Measurements from ENCODE around the gene TTLL5.
"Not testable (repeated sequence)": the region's sequence is repeated elsewhere in the genome, so short reads cannot be mapped to it uniquely, and the experiment has no call there.

Gene TTLL5

DNA sequence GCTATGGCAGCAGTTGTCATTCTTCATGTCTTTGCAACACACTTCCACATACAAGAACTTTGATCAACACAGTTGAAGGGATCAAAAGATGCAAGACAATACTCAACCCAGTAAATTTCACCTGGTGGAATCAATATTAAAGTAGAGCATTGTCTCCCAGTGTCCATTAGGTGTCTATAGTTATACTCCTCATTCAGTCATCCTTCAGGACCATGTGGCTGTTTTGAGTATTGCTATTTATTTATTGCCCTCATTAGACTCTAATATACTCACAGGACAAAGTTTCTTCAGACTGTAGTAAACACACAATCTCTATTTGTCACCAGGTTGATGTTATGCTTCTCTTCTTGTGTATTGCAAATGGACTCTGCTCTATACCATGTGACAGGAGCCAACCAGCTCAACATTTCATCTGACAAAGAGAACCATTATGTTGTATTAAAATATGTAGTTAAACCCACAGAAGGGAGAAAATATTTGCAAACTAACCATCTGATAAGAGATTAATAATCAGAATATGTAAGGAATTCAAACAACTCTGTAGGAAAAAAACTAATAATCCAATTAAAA is 174.2 kb downstream of the TTLL5 start:
- H3K4me3 ChIP-seq (ENCODE audit: low read depth, low read length) = no peak overlapping the region
- no peak overlapping the region for H3K27ac ChIP-seq (ENCODE audit: low read depth, low read length)
- H3K4me1 ChIP-seq (ENCODE audit: control insufficient read depth, insufficient read depth, low read length) = no peaks in the 10 kb centered on the region
- peaks cover 5% of the 10 kb centered on the region; the same call in 1 of the 2 replicates for H3K36me3 ChIP-seq (ENCODE audit: control insufficient read depth, insufficient read depth, low read length)
- no peak overlapping the region for H3K9ac ChIP-seq (ENCODE audit: low read length)
- H3K27me3 ChIP-seq (ENCODE audit: control insufficient read depth, insufficient read depth, low read length) = no peaks in the 10 kb centered on the region
- H3K9me3 ChIP-seq (ENCODE audit: control insufficient read depth, insufficient read depth, low read depth, low read length) = no peaks in the 10 kb centered on the region

DNA sequence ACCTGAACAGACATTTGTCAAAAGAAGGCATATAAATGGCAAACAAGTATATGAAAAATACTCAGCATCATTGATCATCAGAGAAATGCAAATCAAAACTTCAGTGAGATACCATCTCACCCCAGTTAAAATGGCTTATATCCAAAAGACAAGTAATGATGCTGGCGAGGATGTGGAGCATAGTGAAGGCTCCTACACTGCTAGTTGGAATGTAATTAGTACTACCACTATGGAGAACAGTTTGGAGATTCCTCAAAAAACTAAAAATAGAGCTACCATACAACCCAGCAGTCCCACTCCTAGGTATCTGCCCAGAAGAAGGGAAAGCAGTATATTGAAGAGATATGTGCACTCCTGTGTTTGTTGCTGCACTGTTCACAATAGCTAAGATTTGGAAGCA is 174.7 kb downstream of the TTLL5 start:
- Histone ChIP-seq H3K36me3 (ENCODE audit: control insufficient read depth, insufficient read depth, low read length) (peaks cover 3% of the 10 kb centered on the region; the same call in 1 of the 2 replicates), H3K9ac (ENCODE audit: low read length) (no peak overlapping the region), H3K9me3 (ENCODE audit: control insufficient read depth, insufficient read depth, low read depth, low read length) (no peaks in the 10 kb centered on the region), H3K27ac (ENCODE audit: low read depth, low read length) (no peak overlapping the region), H3K27me3 (ENCODE audit: control insufficient read depth, insufficient read depth, low read length) (no peaks in the 10 kb centered on the region), H3K4me3 (ENCODE audit: low read depth, low read length) (no peak overlapping the region), H3K4me1 (ENCODE audit: control insufficient read depth, insufficient read depth, low read length) (no peaks in the 10 kb centered on the region)

DNA sequence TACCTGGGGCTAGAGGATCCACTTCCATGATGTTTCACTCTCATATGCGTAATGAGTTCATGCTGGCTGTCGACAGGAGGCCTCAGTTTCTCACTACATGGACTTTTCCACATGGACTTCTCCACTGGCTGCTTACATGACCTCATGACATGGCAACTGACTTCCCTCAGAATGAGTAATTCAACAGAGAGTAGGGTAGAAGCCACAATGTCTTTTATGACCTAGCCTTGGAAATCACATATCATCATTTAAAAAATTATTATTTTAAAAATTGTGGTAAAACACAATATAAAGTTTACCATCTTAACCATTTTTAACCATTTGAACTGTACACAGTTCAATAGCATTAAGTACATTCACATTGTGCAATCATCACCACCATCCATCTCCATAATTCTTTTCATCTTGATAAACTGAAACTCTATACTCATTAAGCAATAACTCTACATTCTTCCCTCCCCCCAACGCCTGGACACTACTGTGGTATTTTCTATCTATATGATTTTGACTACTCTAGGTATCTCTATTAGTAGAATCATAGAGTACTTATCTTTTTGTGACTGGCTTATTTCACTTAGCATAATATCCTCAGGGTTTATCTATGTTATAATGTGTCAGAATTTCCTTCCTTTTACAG is 176.2 kb downstream of the TTLL5 start:
- peaks cover 3% of the 10 kb centered on the region; the same call in 1 of the 2 replicates for H3K36me3 ChIP-seq (ENCODE audit: control insufficient read depth, insufficient read depth, low read length)
- H3K9me3 ChIP-seq (ENCODE audit: control insufficient read depth, insufficient read depth, low read depth, low read length) = no peaks in the 10 kb centered on the region
- H3K27me3 ChIP-seq (ENCODE audit: control insufficient read depth, insufficient read depth, low read length) = no peaks in the 10 kb centered on the region
- H3K4me1 ChIP-seq (ENCODE audit: control insufficient read depth, insufficient read depth, low read length) = no peaks in the 10 kb centered on the region
- no peak overlapping the region for H3K9ac ChIP-seq (ENCODE audit: low read length)
- no peak overlapping the region for H3K27ac ChIP-seq (ENCODE audit: low read depth, low read length)
- H3K4me3 ChIP-seq (ENCODE audit: low read depth, low read length) = no peak overlapping the region

DNA sequence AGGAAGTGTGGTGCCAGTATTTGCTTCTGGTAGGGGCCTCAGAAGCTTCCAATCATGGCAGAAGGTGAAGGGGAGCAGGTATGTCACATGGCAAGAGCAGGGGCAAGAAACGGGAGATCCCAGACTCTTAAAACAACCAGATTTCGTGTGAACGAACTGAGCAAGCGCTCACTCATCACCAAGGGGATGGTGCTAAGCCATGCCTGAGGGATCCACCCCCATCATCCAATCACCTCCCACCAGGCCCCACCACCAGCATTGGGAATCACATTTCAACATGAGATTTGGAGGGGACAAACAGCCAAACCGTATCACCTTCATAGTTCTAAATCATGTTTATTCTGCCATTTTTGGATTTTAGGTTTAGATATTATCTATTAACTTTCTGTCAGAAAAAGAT is 179.9 kb downstream of the TTLL5 start:
- Histone ChIP-seq H3K36me3 (ENCODE audit: control insufficient read depth, insufficient read depth, low read length) (peaks cover 3% of the 10 kb centered on the region; the same call in 1 of the 2 replicates), H3K4me1 (ENCODE audit: control insufficient read depth, insufficient read depth, low read length) (peaks cover 7% of the 10 kb centered on the region; the same call in 1 of the 2 replicates), H3K4me3 (ENCODE audit: low read depth, low read length) (no peak overlapping the region), H3K27ac (ENCODE audit: low read depth, low read length) (no peak overlapping the region), H3K27me3 (ENCODE audit: control insufficient read depth, insufficient read depth, low read length) (no peaks in the 10 kb centered on the region), H3K9me3 (ENCODE audit: control insufficient read depth, insufficient read depth, low read depth, low read length) (no peaks in the 10 kb centered on the region), H3K9ac (ENCODE audit: low read length) (no peak overlapping the region)

DNA sequence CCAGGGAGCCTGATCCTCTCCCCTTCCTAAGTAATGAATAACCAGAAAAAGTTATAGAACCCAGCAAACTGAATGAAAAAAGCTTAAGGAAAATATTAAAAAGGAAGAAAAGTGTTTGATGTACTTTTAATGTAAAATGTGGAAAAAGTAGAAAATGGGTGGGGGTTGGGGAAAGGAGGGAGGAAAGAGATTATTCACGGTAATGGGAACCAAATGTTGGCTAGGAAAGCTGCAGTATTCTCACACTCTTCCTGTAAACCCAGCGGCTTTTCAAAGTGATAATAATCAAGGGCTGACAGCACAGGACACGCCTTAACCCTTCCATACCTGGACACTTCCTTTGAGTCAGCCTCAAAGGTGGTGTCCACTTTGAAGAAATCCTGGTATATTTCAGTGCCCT is 181.5 kb downstream of the TTLL5 start:
- H3K27me3 ChIP-seq (ENCODE audit: control insufficient read depth, insufficient read depth, low read length) = no peaks in the 10 kb centered on the region
- H3K4me1 ChIP-seq (ENCODE audit: control insufficient read depth, insufficient read depth, low read length) = peaks cover 7% of the 10 kb centered on the region; the same call in 1 of the 2 replicates
- no peak overlapping the region for H3K4me3 ChIP-seq (ENCODE audit: low read depth, low read length)
- H3K9me3 ChIP-seq (ENCODE audit: control insufficient read depth, insufficient read depth, low read depth, low read length) = no peaks in the 10 kb centered on the region
- no peak overlapping the region for H3K27ac ChIP-seq (ENCODE audit: low read depth, low read length)
- H3K9ac ChIP-seq (ENCODE audit: low read length) = no peak overlapping the region
- peaks cover 3% of the 10 kb centered on the region; the same call in 1 of the 2 replicates for H3K36me3 ChIP-seq (ENCODE audit: control insufficient read depth, insufficient read depth, low read length)

DNA sequence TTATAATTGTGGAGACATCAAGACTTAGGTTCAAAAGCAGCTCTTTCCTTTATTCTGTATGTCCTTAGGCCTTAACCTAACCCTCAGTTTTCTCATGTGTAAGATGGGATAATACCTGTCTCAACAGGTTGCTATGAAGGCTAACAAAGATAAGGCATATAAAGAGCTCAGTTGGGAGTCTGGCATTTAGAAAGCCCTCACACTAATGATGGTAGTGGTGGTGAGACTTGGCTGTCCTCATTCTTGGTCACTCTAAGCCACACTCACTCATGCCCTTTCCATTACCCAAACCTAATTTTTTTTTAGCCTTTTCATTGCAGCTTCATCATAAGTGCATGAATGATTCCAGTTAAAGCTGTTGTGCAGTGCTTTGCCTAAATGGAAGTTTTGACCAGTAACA is 183.4 kb downstream of the TTLL5 start:
- H3K27ac ChIP-seq (ENCODE audit: low read depth, low read length) = no peak overlapping the region
- no peak overlapping the region for H3K4me3 ChIP-seq (ENCODE audit: low read depth, low read length)
- peaks cover 7% of the 10 kb centered on the region; the same call in 1 of the 2 replicates for H3K4me1 ChIP-seq (ENCODE audit: control insufficient read depth, insufficient read depth, low read length)
- no peaks in the 10 kb centered on the region for H3K27me3 ChIP-seq (ENCODE audit: control insufficient read depth, insufficient read depth, low read length)
- no peak overlapping the region for H3K9ac ChIP-seq (ENCODE audit: low read length)
- H3K9me3 ChIP-seq (ENCODE audit: control insufficient read depth, insufficient read depth, low read depth, low read length) = no peaks in the 10 kb centered on the region
- H3K36me3 ChIP-seq (ENCODE audit: control insufficient read depth, insufficient read depth, low read length) = 0 out of 2 replicates have a peak, but pooled peaks cover 2% of the 10 kb centered on the region

DNA sequence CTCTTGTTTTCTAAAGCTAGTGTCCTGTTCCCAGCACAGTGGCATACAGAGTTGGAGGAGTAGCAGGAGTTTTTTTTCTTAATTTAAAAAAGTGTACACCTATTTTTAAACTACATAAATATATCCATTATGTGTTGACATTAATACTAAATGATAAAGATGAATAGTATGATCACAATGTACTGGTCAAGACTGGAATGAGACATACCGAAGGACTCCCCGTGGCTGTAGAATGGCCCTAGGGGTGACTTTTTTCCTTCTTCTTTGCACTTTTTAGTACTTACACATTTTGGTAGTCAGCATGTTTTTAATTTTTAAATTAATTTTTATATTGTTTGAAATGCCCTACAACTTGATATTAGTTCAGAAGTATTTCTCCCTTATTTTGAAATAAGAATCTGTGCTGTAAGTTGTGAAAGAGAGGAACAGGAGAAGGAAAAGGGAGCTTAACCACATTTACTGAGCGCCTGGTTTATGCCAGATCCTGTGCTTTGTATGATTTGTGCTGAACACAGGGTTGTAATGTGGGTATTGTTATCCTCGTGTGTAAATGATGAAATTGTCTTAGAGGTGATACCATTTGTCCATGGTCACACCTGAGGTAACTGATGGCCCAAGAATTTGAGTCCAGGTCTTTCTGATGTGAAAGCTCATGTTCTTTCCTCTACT is 184.2 kb downstream of the TTLL5 start:
- Histone ChIP-seq H3K4me3 (ENCODE audit: low read depth, low read length) (no peak overlapping the region), H3K9ac (ENCODE audit: low read length) (no peak overlapping the region), H3K27ac (ENCODE audit: low read depth, low read length) (no peak overlapping the region), H3K27me3 (ENCODE audit: control insufficient read depth, insufficient read depth, low read length) (no peaks in the 10 kb centered on the region), H3K36me3 (ENCODE audit: control insufficient read depth, insufficient read depth, low read length) (no peaks in the 10 kb centered on the region), H3K4me1 (ENCODE audit: control insufficient read depth, insufficient read depth, low read length) (peaks cover 7% of the 10 kb centered on the region; the same call in 1 of the 2 replicates), H3K9me3 (ENCODE audit: control insufficient read depth, insufficient read depth, low read depth, low read length) (no peaks in the 10 kb centered on the region)

DNA sequence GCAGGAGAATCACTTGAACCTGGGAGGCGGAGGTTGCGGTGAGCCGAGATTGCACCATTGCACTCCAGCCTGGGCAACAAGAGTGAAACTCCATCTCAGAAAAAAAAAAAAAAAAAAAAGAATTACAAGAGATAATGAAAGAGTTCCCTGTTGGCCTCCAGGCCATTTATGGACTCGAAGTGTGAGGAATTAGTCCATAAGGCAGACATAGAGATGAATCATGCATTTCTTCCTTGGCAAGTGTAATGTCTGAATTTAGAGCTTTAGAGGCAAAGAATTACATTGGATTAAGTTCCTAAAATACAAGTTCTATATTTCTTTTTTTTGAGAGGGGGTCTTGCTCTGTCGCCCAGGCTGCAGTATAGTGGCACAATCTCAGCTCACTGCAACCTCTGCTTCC is 185.6 kb downstream of the TTLL5 start:
- not testable (repeated sequence) for H3K27ac ChIP-seq (ENCODE audit: low read depth, low read length); H3K9ac ChIP-seq (ENCODE audit: low read length); H3K27me3 ChIP-seq (ENCODE audit: control insufficient read depth, insufficient read depth, low read length); H3K9me3 ChIP-seq (ENCODE audit: control insufficient read depth, insufficient read depth, low read depth, low read length); H3K4me3 ChIP-seq (ENCODE audit: low read depth, low read length); H3K36me3 ChIP-seq (ENCODE audit: control insufficient read depth, insufficient read depth, low read length); H3K4me1 ChIP-seq (ENCODE audit: control insufficient read depth, insufficient read depth, low read length)

DNA sequence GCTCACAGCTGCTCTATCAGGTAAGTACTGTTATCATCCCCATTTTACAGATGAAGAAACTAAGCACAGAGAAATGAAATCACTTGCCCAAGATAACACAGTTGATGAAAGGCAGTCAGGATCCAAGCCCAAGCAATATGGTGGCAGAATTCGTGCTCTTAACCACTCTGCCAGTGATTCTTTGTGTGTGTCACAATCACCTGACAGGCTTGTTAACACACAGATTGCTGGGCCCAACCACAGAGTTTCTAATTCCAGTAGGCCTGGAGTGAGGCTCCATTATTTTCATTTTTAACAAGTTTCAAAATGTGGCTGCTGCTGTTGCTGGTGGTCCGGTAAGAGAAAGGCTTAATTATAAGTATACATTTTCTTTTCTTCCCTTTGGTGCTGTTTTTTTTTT is 186.5 kb downstream of the TTLL5 start:
- H3K27me3 ChIP-seq (ENCODE audit: control insufficient read depth, insufficient read depth, low read length) = no peaks in the 10 kb centered on the region
- no peak overlapping the region for H3K27ac ChIP-seq (ENCODE audit: low read depth, low read length)
- no peak overlapping the region for H3K9ac ChIP-seq (ENCODE audit: low read length)
- no peaks in the 10 kb centered on the region for H3K36me3 ChIP-seq (ENCODE audit: control insufficient read depth, insufficient read depth, low read length)
- H3K4me1 ChIP-seq (ENCODE audit: control insufficient read depth, insufficient read depth, low read length) = peaks cover 7% of the 10 kb centered on the region; the same call in 1 of the 2 replicates
- no peak overlapping the region for H3K4me3 ChIP-seq (ENCODE audit: low read depth, low read length)
- no peaks in the 10 kb centered on the region for H3K9me3 ChIP-seq (ENCODE audit: control insufficient read depth, insufficient read depth, low read depth, low read length)

DNA sequence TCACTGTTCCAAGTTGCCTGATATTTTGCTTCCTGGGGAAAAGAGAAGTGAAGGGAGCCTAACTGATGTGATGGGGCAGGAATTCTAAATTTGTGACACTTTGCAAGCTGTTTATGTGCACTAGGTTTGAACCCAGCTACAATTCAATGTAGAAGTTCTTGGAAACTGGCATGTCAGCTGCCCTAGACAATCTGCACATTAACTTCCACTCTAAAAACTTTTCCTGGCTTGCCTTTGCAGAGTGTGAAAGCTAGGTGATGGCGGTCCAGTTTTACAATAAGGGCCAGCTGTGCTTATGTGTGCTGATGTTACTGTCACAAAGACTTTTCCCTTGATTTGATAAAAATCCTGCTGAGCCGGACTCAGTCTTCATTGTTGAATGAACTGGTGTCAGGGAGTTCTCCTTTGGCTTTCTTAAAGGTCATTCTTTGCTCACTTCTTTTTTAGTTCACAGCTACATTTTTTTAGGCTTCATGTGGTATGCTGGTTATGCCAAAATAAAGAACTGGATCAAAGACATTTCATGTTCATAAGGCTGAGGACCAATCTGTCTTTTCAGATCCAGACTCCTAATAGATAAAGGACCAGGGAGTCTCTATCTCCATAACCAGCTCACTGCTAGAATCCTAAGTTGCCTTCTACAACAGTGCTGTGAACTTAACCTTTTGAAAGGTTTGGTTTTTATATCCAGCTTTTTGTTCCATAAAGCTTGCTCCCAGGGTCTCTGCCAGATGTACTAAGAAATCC is 187.3 kb downstream of the TTLL5 start:
- H3K36me3 ChIP-seq (ENCODE audit: control insufficient read depth, insufficient read depth, low read length) = no peaks in the 10 kb centered on the region
- H3K4me3 ChIP-seq (ENCODE audit: low read depth, low read length) = no peak overlapping the region
- H3K9ac ChIP-seq (ENCODE audit: low read length) = no peak overlapping the region
- H3K9me3 ChIP-seq (ENCODE audit: control insufficient read depth, insufficient read depth, low read depth, low read length) = no peaks in the 10 kb centered on the region
- H3K27ac ChIP-seq (ENCODE audit: low read depth, low read length) = no peak overlapping the region
- peaks cover 7% of the 10 kb centered on the region; the same call in 1 of the 2 replicates for H3K4me1 ChIP-seq (ENCODE audit: control insufficient read depth, insufficient read depth, low read length)
- no peaks in the 10 kb centered on the region for H3K27me3 ChIP-seq (ENCODE audit: control insufficient read depth, insufficient read depth, low read length)
